ENCODE results near the gene TMEM140.

DNA sequence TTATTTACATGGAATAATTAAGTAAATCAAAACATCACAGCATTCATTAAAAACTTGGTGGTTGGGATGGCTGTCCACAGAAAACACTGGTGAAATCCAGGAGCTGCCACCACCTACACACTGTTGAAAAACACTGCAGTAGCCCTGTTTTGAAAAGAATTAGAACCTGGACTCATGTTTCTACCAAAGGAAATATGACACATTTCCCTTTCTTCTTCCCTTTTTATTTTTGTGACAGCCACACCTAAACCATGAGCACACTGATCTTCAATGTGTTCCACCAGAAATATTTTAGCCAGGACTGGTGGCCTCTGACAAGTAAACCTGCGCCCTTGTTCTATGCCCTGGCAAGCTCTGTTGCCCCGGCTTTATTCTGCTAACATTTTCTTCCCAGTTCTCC, 3.3 kb downstream of the TMEM140 start:
- TF ChIP-seq EP300 (IDR thresholded peaks at IDR 0.05; ENCODE audit: borderline replicate concordance): no peak
- TF ChIP-seq, protein P1, sequence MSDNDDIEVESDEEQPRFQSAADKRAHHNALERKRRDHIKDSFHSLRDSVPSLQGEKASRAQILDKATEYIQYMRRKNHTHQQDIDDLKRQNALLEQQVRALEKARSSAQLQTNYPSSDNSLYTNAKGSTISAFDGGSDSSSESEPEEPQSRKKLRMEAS (IDR thresholded peaks at IDR 0.05): no peak

All from Ishikawa (cell line).